ENCODE measurements around the gene NPHS2.

- TF ChIP-seq REST (IDR thresholded peaks at IDR 0.05; ENCODE audit: low read depth), result no peak
- TF ChIP-seq, protein P1, sequence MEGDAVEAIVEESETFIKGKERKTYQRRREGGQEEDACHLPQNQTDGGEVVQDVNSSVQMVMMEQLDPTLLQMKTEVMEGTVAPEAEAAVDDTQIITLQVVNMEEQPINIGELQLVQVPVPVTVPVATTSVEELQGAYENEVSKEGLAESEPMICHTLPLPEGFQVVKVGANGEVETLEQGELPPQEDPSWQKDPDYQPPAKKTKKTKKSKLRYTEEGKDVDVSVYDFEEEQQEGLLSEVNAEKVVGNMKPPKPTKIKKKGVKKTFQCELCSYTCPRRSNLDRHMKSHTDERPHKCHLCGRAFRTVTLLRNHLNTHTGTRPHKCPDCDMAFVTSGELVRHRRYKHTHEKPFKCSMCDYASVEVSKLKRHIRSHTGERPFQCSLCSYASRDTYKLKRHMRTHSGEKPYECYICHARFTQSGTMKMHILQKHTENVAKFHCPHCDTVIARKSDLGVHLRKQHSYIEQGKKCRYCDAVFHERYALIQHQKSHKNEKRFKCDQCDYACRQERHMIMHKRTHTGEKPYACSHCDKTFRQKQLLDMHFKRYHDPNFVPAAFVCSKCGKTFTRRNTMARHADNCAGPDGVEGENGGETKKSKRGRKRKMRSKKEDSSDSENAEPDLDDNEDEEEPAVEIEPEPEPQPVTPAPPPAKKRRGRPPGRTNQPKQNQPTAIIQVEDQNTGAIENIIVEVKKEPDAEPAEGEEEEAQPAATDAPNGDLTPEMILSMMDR (IDR thresholded peaks at IDR 0.05 in 2 of 3, conservative IDR thresholded peaks at IDR 0.05 in 1 of 3; ENCODE audit: borderline replicate concordance in 1 of 3, insufficient read depth in 1 of 3, low read depth in 2 of 3, low read length in 2 of 3), result no peak
Measured at GRCh38 chr1:179598631-179599030, 22.9 kb upstream of the NPHS2 start.

Measured in HCT116 (cell line).